Loucy (cell line): ENCODE results near the gene RPS16.

Source experiments
- H2AFZ ChIP-seq: fragments of 200-600 bp; sonication (generic); 2 replicates; pipeline ENCODE4 v1.6.0; 2016; ENCODE audit warnings: antibody characterized with exemption, mild to moderate bottlenecking, low read length, moderate library complexity
- H3F3A ChIP-seq: fragments of 200-600 bp; 2 replicates; pipeline ENCODE4 v1.6.0; 2016; ENCODE audit warnings: antibody characterized with exemption, low read depth, mild to moderate bottlenecking
- H3K27me3 ChIP-seq: fragments of 200-600 bp; sonication (generic); 2 replicates; pipeline ENCODE4 v1.6.1; 2014; ENCODE audit warnings: low read length, mild to moderate bottlenecking; ENCODE audit not compliant: insufficient read depth, poor library complexity, severe bottlenecking
- H3K36me3 ChIP-seq: fragments of 200-600 bp; sonication (generic); 2 replicates; pipeline ENCODE4 v1.6.1; 2016; ENCODE audit warnings: low read length; ENCODE audit not compliant: insufficient read depth
- H3K4me1 ChIP-seq: fragments of 200-600 bp; sonication (generic); 2 replicates; pipeline ENCODE4 v1.5.1; 2014; ENCODE audit warnings: low read length, mild to moderate bottlenecking; ENCODE audit not compliant: insufficient read depth, poor library complexity, severe bottlenecking
- H3K4me2 ChIP-seq: fragments of 200-600 bp; sonication (generic); 2 replicates; pipeline ENCODE4 v1.6.0; 2014; ENCODE audit warnings: antibody characterized with exemption, low read length, low read depth, mild to moderate bottlenecking; ENCODE audit not compliant: poor library complexity, severe bottlenecking
- H3K4me3 ChIP-seq: fragments of 200-600 bp; sonication (generic); 2 replicates; pipeline ENCODE4 v1.5.1; 2014; ENCODE audit warnings: low read length, mild to moderate bottlenecking, mixed read lengths; ENCODE audit not compliant: poor library complexity, severe bottlenecking
- H3K79me2 ChIP-seq: fragments of 200-600 bp; sonication (generic); 2 replicates; pipeline ENCODE4 v1.6.1; 2014; ENCODE audit warnings: low read length; ENCODE audit not compliant: insufficient read depth
- H3K9ac ChIP-seq: fragments of 200-600 bp; sonication (generic); 2 replicates; pipeline ENCODE4 v1.6.0; 2014; ENCODE audit warnings: mild to moderate bottlenecking, low read depth, low read length, moderate library complexity; ENCODE audit not compliant: poor library complexity, severe bottlenecking
- H3K9me2 ChIP-seq: fragments of 200-600 bp; sonication (generic); replicated peaks from 2 replicates; pipeline ENCODE4 v1.6.1; 2016; ENCODE audit warnings: low read depth, low read length, mixed read lengths
- H3K9me3 ChIP-seq: fragments of 200-600 bp; sonication (generic); 2 replicates; pipeline ENCODE4 v1.6.1; 2014; ENCODE audit warnings: mild to moderate bottlenecking, antibody characterized with exemption, low read length, low read depth; ENCODE audit not compliant: insufficient read depth
- H4K20me1 ChIP-seq: fragments of 200-600 bp; sonication (generic); 2 replicates; pipeline ENCODE4 v1.6.0; 2014; ENCODE audit warnings: antibody characterized with exemption, low read length, mild to moderate bottlenecking; ENCODE audit not compliant: insufficient read depth, poor library complexity, severe bottlenecking
- CTCF ChIP-seq: fragments of 200-600 bp; sonication (generic); conservative IDR thresholded peaks from 2 replicates; pipeline ENCODE4 v1.5.1; 2014; ENCODE audit warnings: mild to moderate bottlenecking, antibody characterized with exemption, low read length
- EZH2phosphoT487 ChIP-seq: fragments of 200-600 bp; IDR thresholded peaks from 2 replicates; pipeline ENCODE4 v1.6.1; 2018; ENCODE audit warnings: antibody characterized with exemption, mild to moderate bottlenecking, moderate library complexity, borderline replicate concordance

Gene RPS16

GRCh38 chr19:39435499-39436349 is at the start of gene RPS16:
Gene RPS16, minus strand, starts transcription at chr19:39435949. Its CDS starts 54 bp downstream, at chr19:39435895.
- Histone ChIP-seq H3K36me3 (peaks cover 30% of the 10 kb centered on the region), H3F3A (no peaks in the 10 kb centered on the region), H3K79me2 (peaks cover 43% of the 10 kb centered on the region), H3K4me2 (peak within 1 kb of the TSS; percentile 92), H3K4me3 (peak within 1 kb of the TSS; percentile 100), H3K27me3 (peaks cover 5% of the 10 kb centered on the region), H3K4me1 (peaks cover 24% of the 10 kb centered on the region), H3K9me3 (no peaks in the 10 kb centered on the region), H2AFZ (peak within 1 kb of the TSS; percentile 28; the same call in 1 of the 2 replicates), H3K9me2 (no peaks in the 10 kb centered on the region), H4K20me1 (peaks cover 35% of the 10 kb centered on the region), H3K9ac (peak within 1 kb of the TSS; percentile 100)
- TF ChIP-seq EZH2phosphoT487, result no peak
- TF ChIP-seq CTCF, result no peak

- H3K27me3 ChIP-seq, result no peaks in the 10 kb centered on the region
- peaks cover 11% of the 10 kb centered on the region for H4K20me1 ChIP-seq
- H3K9ac ChIP-seq, result no peak overlapping the region
- peak overlapping the region; percentile 35 for H3K4me2 ChIP-seq
- no peaks in the 10 kb centered on the region for H3K9me2 ChIP-seq
- no peaks in the 10 kb centered on the region for H3K4me1 ChIP-seq
- H3F3A ChIP-seq, result no peaks in the 10 kb centered on the region
- no peak overlapping the region for H3K4me3 ChIP-seq
- TF ChIP-seq EZH2phosphoT487, result no peak
- no peak for TF ChIP-seq CTCF
- H3K36me3 ChIP-seq, result peaks cover 20% of the 10 kb centered on the region; the same call in 1 of the 2 replicates
- no peaks in the 10 kb centered on the region for H3K9me3 ChIP-seq
- H2AFZ ChIP-seq, result no peak overlapping the region
- H3K79me2 ChIP-seq, result peaks cover 21% of the 10 kb centered on the region
Measured at GRCh38 chr19:39483141-39483540, 47.4 kb upstream of the RPS16 start.

- H3F3A ChIP-seq, result no peaks in the 10 kb centered on the region
- peaks cover 11% of the 10 kb centered on the region for H4K20me1 ChIP-seq
- H3K4me2 ChIP-seq, result peak overlapping the region; percentile 99
- peaks cover 12% of the 10 kb centered on the region; the same call in 1 of the 2 replicates for H3K36me3 ChIP-seq
- peaks cover 21% of the 10 kb centered on the region for H3K79me2 ChIP-seq
- no peaks in the 10 kb centered on the region for H3K27me3 ChIP-seq
- H3K9me3 ChIP-seq, result no peaks in the 10 kb centered on the region
- H3K9me2 ChIP-seq, result no peaks in the 10 kb centered on the region
- no peak overlapping the region for H2AFZ ChIP-seq
- peak overlapping the region; percentile 92 for H3K4me3 ChIP-seq
- no peak for TF ChIP-seq EZH2phosphoT487
- no peak for TF ChIP-seq CTCF
- H3K9ac ChIP-seq, result peak overlapping the region; percentile 92
- H3K4me1 ChIP-seq, result no peaks in the 10 kb centered on the region
Measured at GRCh38 chr19:39481676-39482075, 45.9 kb upstream of the RPS16 start.
